Thoracic aorta (tissue), 2 donors: ENCODE measurements around the gene SPACA6. TPM values are rescaled to one million over a fixed set of nuclear protein-coding genes. Genes with fewer than 3 reads are reported as not detected.
"Not testable (repeated sequence)": the region's sequence is repeated elsewhere in the genome, so short reads cannot be mapped to it uniquely, and the experiment has no call there.

Source experiments
- ATAC-seq: fragments of 150-250 bp; one replicate; pipeline ENCODE4 v1.8.0; 2017; ENCODE audit warnings: low read depth; ENCODE audit not compliant: insufficient number of reproducible peaks, low FRiP score
- DNase-seq: peaks from one replicate; pipeline ENCODE4 v3.0.0-alpha.2; 2020; ENCODE audit warnings: low spot score
- H3K27ac ChIP-seq, 2 donors: fragments of 200-600 bp; sonication (generic); 1 replicate in 1 of 2; 2 replicates in 1 of 2; pipeline ENCODE4 v1.5.1; 2016; ENCODE audit warnings: mild to moderate bottlenecking in 2 of 2, moderate library complexity in 2 of 2
- H3K27me3 ChIP-seq: fragments of 200-600 bp; sonication (generic); replicated peaks from 2 replicates; pipeline ENCODE4 v1.6.0; 2016; ENCODE audit warnings: mild to moderate bottlenecking; ENCODE audit not compliant: insufficient read depth
- H3K36me3 ChIP-seq: fragments of 200-600 bp; sonication (generic); one replicate; pipeline ENCODE4 v1.5.1; 2016
- H3K4me1 ChIP-seq, 2 donors: fragments of 200-600 bp; sonication (generic); 1 replicate in 1 of 2; 2 replicates in 1 of 2; pipeline versions ENCODE4 v1.5.1 to v1.6.0; 2016; ENCODE audit warnings: low read depth in 2 of 2, mild to moderate bottlenecking in 1 of 2; ENCODE audit not compliant: control insufficient read depth in 1 of 2
- H3K4me3 ChIP-seq: fragments of 200-600 bp; sonication (generic); 2 replicates; pipeline ENCODE4 v1.5.1; 2016; ENCODE audit warnings: mild to moderate bottlenecking
- H3K9me3 ChIP-seq: fragments of 200-600 bp; sonication (generic); 2 replicates; pipeline ENCODE4 v1.5.1; 2016
- CTCF ChIP-seq: fragments of 200-600 bp; sonication (generic); IDR thresholded peaks from one replicate; pipeline ENCODE4 v1.5.1; 2019; ENCODE audit warnings: antibody characterized with exemption
- total RNA-seq, 2 donors: library from RNA; depleted of rRNA; stranded (reverse); fragments of >200 nt; gene quantifications; one replicate each; pipeline versions ENCODE4 v1.1.0 to v1.2.3, GENCODE V29; 2016

The SPACA6 gene
- total RNA-seq, 2 donors from 2014 or later = 24.1 to 72.4 TPM

DNA sequence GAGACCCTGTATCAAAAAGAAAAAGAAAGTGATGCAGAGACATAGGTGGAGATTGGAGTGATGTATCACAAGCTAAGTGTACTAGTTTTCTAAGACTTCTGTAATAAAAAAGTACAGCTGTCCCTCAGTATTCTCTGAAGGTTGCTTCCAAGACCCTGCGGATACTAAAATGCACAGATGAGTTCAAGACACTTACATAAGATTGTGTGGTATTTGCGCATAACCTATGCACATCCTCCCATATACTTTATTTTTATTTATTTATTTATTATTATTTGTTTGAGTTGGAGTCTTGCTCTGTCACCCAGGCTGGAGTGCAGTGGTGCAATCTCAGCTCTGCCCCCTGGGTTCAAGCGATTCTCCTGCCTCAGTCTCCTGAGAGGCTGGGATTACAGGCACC is 44.3 kb downstream of the SPACA6 start:
- Histone ChIP-seq H3K4me3 (no peak overlapping the region), H3K27me3 (no peaks in the 10 kb centered on the region), H3K4me1 (no peaks in the 10 kb centered on the region), H3K27ac (no peak overlapping the region), H3K9me3 (no peaks in the 10 kb centered on the region), H3K36me3 (no peaks in the 10 kb centered on the region)
- no peak for ATAC-seq
- no peak for TF ChIP-seq CTCF
- no peak for DNase-seq

- H3K27me3 ChIP-seq = no peaks in the 10 kb centered on the region
Measured at GRCh38 chr19:51737924-51738323, 44.8 kb downstream of the SPACA6 start.

GRCh38 chr19:51738523-51738922 is 45.4 kb downstream of the SPACA6 start:
- not testable (repeated sequence) for DNase-seq, H3K27me3 ChIP-seq

More at GRCh38 chr19:51737924-51738323, 44.8 kb downstream of the SPACA6 start:
- DNase-seq (no peak), ATAC-seq (no peak)
- Histone ChIP-seq H3K4me3 (no peak overlapping the region), H3K36me3 (no peaks in the 10 kb centered on the region), H3K27ac (no peak overlapping the region), H3K4me1 (no peaks in the 10 kb centered on the region), H3K9me3 (no peaks in the 10 kb centered on the region)
- TF ChIP-seq CTCF = no peak

GRCh38 chr19:51739466-51740213 is 46.5 kb downstream of the SPACA6 start:
- Histone ChIP-seq H3K27ac (no peak overlapping the region), H3K9me3 (no peaks in the 10 kb centered on the region), H3K27me3 (no peaks in the 10 kb centered on the region), H3K4me1 (no peaks in the 10 kb centered on the region), H3K4me3 (no peak overlapping the region), H3K36me3 (no peaks in the 10 kb centered on the region)
- no peak for TF ChIP-seq CTCF
- DNase-seq (no peak), ATAC-seq (no peak)

More at GRCh38 chr19:51738523-51738922, 45.4 kb downstream of the SPACA6 start:
- H3K4me1 ChIP-seq, H3K4me3 ChIP-seq, H3K27ac ChIP-seq, H3K36me3 ChIP-seq, H3K9me3 ChIP-seq, ATAC-seq: not testable (repeated sequence)

DNA sequence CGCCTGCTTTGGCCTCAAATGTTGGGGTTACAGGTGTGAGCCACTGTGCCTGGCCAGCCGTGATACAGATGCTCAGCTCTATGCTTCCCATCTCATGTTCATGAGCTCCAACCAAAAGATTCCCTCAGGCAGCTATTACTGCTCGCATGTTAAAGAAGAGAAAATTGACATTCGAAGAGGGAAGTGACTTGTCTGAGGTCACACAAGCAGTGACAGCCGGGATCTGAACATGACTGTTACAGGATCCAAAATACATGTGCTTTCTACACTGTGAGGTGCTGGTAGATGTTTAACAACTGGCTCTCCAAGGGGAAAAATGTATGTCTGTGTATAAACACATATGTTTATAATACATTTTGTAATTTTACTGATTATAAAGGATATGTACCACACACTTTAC is 47.2 kb downstream of the SPACA6 start:
- Histone ChIP-seq H3K4me3 (no peak overlapping the region), H3K27ac (no peak overlapping the region), H3K9me3 (no peaks in the 10 kb centered on the region), H3K4me1 (no peaks in the 10 kb centered on the region), H3K36me3 (no peaks in the 10 kb centered on the region), H3K27me3 (no peaks in the 10 kb centered on the region)
- ATAC-seq (no peak), DNase-seq (no peak)
- no peak for TF ChIP-seq CTCF

DNA sequence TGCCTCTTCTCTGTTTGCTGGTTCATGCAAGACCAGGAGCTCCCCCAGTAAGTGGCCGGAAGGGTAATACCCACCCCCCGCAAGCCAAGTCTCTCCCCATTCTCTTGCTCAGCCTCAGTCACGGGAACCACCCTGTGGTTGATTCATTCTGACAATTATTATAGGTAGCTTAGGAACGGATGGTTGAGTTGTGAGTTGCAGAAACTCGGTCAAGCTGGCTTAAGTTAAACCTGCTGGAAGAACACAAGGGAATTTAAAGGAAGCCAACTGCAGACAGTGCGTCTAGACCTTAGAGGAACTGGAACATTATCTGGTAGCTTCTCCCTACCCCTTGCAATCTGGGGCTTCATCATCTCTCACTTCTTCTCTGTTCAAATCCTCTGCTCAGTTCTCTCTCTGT is 49.7 kb downstream of the SPACA6 start:
- no peaks in the 10 kb centered on the region for H3K27me3 ChIP-seq
- H3K4me1 ChIP-seq = no peaks in the 10 kb centered on the region
- no peak overlapping the region for H3K27ac ChIP-seq
- H3K36me3 ChIP-seq = no peaks in the 10 kb centered on the region
- no peak overlapping the region for H3K4me3 ChIP-seq
- TF ChIP-seq CTCF = no peak
- DNase-seq (no peak), ATAC-seq (no peak)
- H3K9me3 ChIP-seq = no peaks in the 10 kb centered on the region
